ENCODE data around the gene AGRP.

- TF ChIP-seq CTCF (IDR thresholded peaks at IDR 0.05): no peak
- TF ChIP-seq POLR2A (IDR thresholded peaks at IDR 0.05; ENCODE audit: low read depth): no peak
- no peak for TF ChIP-seq POLR2AphosphoS5 (IDR thresholded peaks at IDR 0.05)
- TF ChIP-seq EP300 (IDR thresholded peaks at IDR 0.05): no peak
Observed at GRCh38 chr16:67433131-67433719, 50.1 kb downstream of the AGRP start.
